Measurements from ENCODE around the gene ADAMTSL3. TPM values are rescaled to one million over a fixed set of nuclear protein-coding genes. Genes with fewer than 3 reads are reported as not detected.

Gene ADAMTSL3
- total RNA-seq, 2 donors from 2014 or later, result not detected

GRCh38 chr15:83914906-83915305, 261.0 kb downstream of the ADAMTSL3 start:
- Mint-ChIP-seq H3K27ac (no peak overlapping the region), H3K4me3 (no peak overlapping the region), H3K27me3 (peaks cover 0 to 8% of the 10 kb centered on the region in 2 donors), H3K4me1 (ENCODE audit: low read depth in 2 of 2) (peaks cover 3 to 17% of the 10 kb centered on the region in 2 donors), H3K9me3 (peaks cover 7% of the 10 kb centered on the region), H3K36me3 (no peaks in the 10 kb centered on the region)
- DNase-seq (ENCODE audit: low spot score) (no peak), ATAC-seq (no peak)

DNA sequence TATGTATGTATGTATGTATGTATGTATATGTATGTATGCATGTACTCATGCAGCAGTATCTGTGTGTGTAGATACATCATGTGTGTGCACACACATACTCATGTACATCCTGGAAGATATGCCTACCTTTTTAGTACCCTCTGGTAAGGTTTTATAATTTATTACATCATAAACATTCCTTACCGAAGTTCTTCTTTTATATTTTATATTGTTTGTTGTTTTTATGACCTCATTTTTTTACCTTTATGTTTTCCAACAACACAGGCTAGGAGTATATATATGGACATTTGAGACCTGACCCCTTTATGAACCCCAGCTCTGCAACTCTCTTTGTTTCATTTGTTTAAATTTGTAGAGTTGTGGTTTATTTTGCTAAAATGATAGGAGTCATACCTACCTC, 263.5 kb downstream of the ADAMTSL3 start:
- ATAC-seq, result no peak
- H3K36me3 Mint-ChIP-seq, result no peaks in the 10 kb centered on the region

DNA sequence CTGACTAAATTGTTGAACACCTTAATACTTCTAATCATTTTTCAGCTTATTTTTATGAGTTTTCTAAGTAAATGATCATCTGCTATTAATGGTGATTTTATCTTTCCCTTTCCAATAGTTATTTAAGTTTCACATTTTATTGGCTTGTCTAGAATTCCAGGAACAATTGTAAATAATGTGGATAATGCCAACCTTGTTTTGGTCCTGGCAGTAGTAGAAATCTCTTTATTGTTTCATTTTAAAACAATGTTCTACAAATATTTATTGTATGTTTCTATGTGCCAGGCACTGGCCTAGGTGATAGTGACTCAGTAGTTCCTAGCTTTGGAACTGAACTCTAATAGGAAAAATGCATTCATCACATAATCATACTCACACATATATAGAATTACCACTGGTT, 264.1 kb downstream of the ADAMTSL3 start:
- Mint-ChIP-seq H3K4me1 (ENCODE audit: low read depth in 2 of 2) (peaks cover 3 to 17% of the 10 kb centered on the region in 2 donors), H3K36me3 (no peaks in the 10 kb centered on the region), H3K27me3 (peaks cover 0 to 8% of the 10 kb centered on the region in 2 donors), H3K9me3 (peaks cover 7% of the 10 kb centered on the region), H3K27ac (peak overlapping the region in 1 of 2 donors; percentile 10), H3K4me3 (peak overlapping the region; percentile 53)
- ATAC-seq (no peak), DNase-seq (ENCODE audit: low spot score) (no peak)

More for the DNA sequence above, 263.5 kb downstream of the ADAMTSL3 start:
- Mint-ChIP-seq H3K4me3 (no peak overlapping the region), H3K27me3 (peaks cover 0 to 8% of the 10 kb centered on the region in 2 donors), H3K4me1 (ENCODE audit: low read depth in 2 of 2) (peaks cover 3 to 17% of the 10 kb centered on the region in 2 donors), H3K9me3 (peaks cover 7% of the 10 kb centered on the region), H3K27ac (no peak overlapping the region)
- DNase-seq (ENCODE audit: low spot score), result no peak

DNA sequence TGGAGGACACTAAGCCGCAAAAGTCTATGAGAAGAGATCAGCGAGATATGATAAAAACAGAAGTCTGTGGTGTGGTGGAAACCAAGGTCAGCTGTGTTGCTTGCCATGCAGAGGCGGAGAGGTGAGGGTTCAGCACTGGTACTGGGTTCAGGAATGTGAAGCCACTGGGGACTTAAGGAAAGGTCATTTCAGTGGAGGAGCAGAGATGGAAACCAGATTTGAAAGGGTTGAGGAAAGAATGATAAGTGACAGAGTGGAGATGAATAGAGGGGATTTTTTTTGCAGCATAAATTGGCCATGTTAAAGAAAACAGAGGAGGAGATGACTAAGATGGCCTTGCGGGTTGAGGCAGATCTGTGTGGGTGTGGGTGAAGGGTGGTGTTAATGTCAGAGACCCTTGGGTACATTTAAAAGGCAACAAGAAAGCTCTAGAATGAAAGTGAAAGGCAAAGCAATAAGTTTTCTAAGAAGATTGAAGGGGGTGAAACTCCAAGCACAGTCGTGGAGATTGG, 265.5 kb downstream of the ADAMTSL3 start:
- Mint-ChIP-seq H3K27ac (peak overlapping the region in 1 of 2 donors; percentile 10), H3K27me3 (peaks cover 0 to 8% of the 10 kb centered on the region in 2 donors), H3K36me3 (no peaks in the 10 kb centered on the region), H3K4me1 (ENCODE audit: low read depth in 2 of 2) (peaks cover 3 to 17% of the 10 kb centered on the region in 2 donors), H3K9me3 (peaks cover 7% of the 10 kb centered on the region), H3K4me3 (peak overlapping the region; percentile 53)
- DNase-seq (ENCODE audit: low spot score) (no peak), ATAC-seq (peak; percentile 75 to 89)

DNA sequence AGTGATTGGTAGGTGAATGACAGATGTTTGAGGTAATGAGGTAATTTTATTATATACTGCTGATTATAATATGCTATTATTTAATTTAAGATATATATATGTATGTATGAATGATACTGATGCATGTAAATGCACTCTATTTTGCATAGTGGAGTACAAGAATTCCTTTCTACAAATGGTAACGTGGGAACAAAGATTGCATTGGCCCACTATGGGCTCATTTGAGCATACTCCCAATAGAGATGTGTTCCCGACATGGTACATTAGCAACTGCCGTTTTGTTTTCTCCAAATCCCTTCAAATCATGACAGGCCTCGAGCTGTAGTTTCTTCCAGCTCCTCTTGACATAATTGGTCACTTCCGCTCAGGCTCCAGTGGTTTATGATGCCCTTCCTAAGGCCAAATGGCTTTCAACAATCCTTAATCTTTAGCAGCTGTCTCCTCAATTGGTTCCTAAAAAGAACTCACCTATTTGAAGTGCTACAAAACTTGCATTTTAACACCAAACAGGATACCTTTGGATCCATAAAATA, 266.1 kb downstream of the ADAMTSL3 start:
- Mint-ChIP-seq H3K27me3 (peaks cover 0 to 10% of the 10 kb centered on the region in 2 donors), H3K4me1 (ENCODE audit: low read depth in 2 of 2) (peaks cover 3 to 17% of the 10 kb centered on the region in 2 donors), H3K9me3 (peaks cover 7% of the 10 kb centered on the region), H3K4me3 (peak overlapping the region; percentile 53), H3K36me3 (no peaks in the 10 kb centered on the region), H3K27ac (no peak overlapping the region)
- ATAC-seq (no peak), DNase-seq (ENCODE audit: low spot score) (no peak)

GRCh38 chr15:83922649-83923294, 268.8 kb downstream of the ADAMTSL3 start:
- Mint-ChIP-seq H3K9me3 (peaks cover 7% of the 10 kb centered on the region), H3K36me3 (no peaks in the 10 kb centered on the region), H3K27ac (no peak overlapping the region), H3K4me1 (ENCODE audit: low read depth in 2 of 2) (peaks cover 3 to 17% of the 10 kb centered on the region in 2 donors), H3K27me3 (peaks cover 0 to 10% of the 10 kb centered on the region in 2 donors), H3K4me3 (no peak overlapping the region)
- no peak for DNase-seq (ENCODE audit: low spot score)
- ATAC-seq, result no peak

GRCh38 chr15:83926116-83926515, 272.2 kb downstream of the ADAMTSL3 start:
- Mint-ChIP-seq H3K27ac (no peak overlapping the region), H3K4me3 (no peak overlapping the region), H3K27me3 (peaks cover 0 to 8% of the 10 kb centered on the region in 2 donors), H3K4me1 (ENCODE audit: low read depth in 2 of 2) (peaks cover 3 to 16% of the 10 kb centered on the region in 2 donors), H3K9me3 (peaks cover 6% of the 10 kb centered on the region), H3K36me3 (no peaks in the 10 kb centered on the region)
- DNase-seq (ENCODE audit: low spot score) (no peak), ATAC-seq (no peak)

DNA sequence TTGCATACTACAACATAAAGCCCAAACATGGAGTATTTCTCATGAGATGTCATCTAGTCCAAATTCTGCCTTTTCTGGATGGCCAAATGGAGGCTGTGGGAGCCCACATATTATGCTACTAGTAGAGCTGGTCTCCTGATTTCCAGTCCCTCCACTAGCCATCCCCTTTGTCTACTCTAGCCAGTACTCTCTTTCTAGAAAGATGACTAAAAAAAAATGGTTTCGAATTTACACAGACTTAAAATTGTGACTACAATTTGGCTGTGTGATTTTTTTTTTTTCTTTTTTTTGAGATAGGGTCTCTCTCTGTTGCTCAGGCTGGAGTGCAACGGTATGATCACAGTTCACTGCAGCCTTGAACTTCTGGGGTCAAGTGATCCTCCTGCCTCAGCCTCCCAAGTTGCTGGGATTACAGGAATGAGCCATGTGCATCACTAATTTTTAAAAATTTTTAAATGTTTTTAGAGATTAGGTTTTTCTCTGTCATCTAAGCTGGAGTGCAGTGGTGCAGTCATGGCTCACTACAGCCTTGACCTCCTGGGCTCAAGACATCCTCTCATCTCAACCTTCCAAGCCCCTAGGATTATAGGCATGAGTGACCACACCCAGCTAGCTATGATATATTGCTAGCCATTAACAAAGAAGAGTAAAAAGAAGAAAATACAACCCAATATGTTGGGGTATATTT, 273.9 kb downstream of the ADAMTSL3 start:
- ATAC-seq (peak in 1 of 2 donors; percentile 56), DNase-seq (ENCODE audit: low spot score) (no peak)
- peaks cover 6% of the 10 kb centered on the region for H3K9me3 Mint-ChIP-seq
- peak overlapping the region; percentile 81 for H3K4me3 Mint-ChIP-seq
- peaks cover 0 to 8% of the 10 kb centered on the region in 2 donors for H3K27me3 Mint-ChIP-seq
- peak overlapping the region in 1 of 2 donors; percentile 82 for H3K27ac Mint-ChIP-seq
- H3K4me1 Mint-ChIP-seq (ENCODE audit: low read depth in 2 of 2), result peaks cover 3 to 16% of the 10 kb centered on the region in 2 donors
- H3K36me3 Mint-ChIP-seq, result no peaks in the 10 kb centered on the region

- ATAC-seq (peak in 1 of 2 donors; percentile 60), DNase-seq (ENCODE audit: low spot score) (no peak)
- H3K4me1 Mint-ChIP-seq (ENCODE audit: low read depth in 2 of 2), result peaks cover 3 to 16% of the 10 kb centered on the region in 2 donors
- H3K4me3 Mint-ChIP-seq, result peak overlapping the region; percentile 81
- peaks cover 0 to 8% of the 10 kb centered on the region in 2 donors for H3K27me3 Mint-ChIP-seq
- H3K36me3 Mint-ChIP-seq, result no peaks in the 10 kb centered on the region
- peak overlapping the region in 1 of 2 donors; percentile 82 for H3K27ac Mint-ChIP-seq
- peaks cover 6% of the 10 kb centered on the region for H3K9me3 Mint-ChIP-seq
Measured at GRCh38 chr15:83928392-83928734, 274.4 kb downstream of the ADAMTSL3 start.

- Mint-ChIP-seq H3K4me3 (peak overlapping the region; percentile 17), H3K36me3 (no peaks in the 10 kb centered on the region), H3K9me3 (peaks cover 6% of the 10 kb centered on the region), H3K4me1 (ENCODE audit: low read depth in 2 of 2) (peaks cover 3 to 16% of the 10 kb centered on the region in 2 donors), H3K27ac (peak overlapping the region in 1 of 2 donors; percentile 82), H3K27me3 (peaks cover 0 to 8% of the 10 kb centered on the region in 2 donors)
- DNase-seq (ENCODE audit: low spot score) (no peak), ATAC-seq (peak in 1 of 2 donors; percentile 60)
Measured at GRCh38 chr15:83928878-83929418, 275.0 kb downstream of the ADAMTSL3 start.

DNA sequence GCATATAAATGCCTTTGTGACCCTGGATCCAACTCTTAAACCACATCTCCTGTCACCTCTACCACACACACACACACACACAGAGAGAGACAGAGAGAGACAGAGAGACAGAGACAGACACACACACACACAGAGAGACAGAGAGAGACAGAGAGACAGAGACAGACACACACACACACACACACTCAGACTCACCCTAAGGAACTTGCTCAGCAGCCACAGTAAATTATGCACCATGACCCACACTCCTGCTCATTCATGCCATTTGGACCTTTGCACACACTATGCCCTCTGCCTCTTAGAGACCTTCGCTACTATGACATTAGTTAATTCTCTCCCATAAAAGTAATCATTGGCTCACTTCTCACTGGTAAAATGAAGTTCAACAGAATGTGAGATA, 275.7 kb downstream of the ADAMTSL3 start:
- H3K9me3 Mint-ChIP-seq, result peaks cover 6% of the 10 kb centered on the region
- H3K27me3 Mint-ChIP-seq, result peaks cover 0 to 8% of the 10 kb centered on the region in 2 donors
- ATAC-seq (no peak), DNase-seq (ENCODE audit: low spot score) (no peak)
- H3K4me3 Mint-ChIP-seq, result peak overlapping the region; percentile 17
- peak overlapping the region in 1 of 2 donors; percentile 82 for H3K27ac Mint-ChIP-seq
- H3K36me3 Mint-ChIP-seq, result no peaks in the 10 kb centered on the region
- peaks cover 3 to 16% of the 10 kb centered on the region in 2 donors for H3K4me1 Mint-ChIP-seq (ENCODE audit: low read depth in 2 of 2)

GRCh38 chr15:83930392-83931212, 276.7 kb downstream of the ADAMTSL3 start:
- ATAC-seq (no peak), DNase-seq (ENCODE audit: low spot score) (no peak)
- no peak overlapping the region for H3K4me3 Mint-ChIP-seq

GRCh38 chr15:83935774-83936173, 281.9 kb downstream of the ADAMTSL3 start:
- H3K4me1 Mint-ChIP-seq (ENCODE audit: low read depth in 2 of 2), result no peaks in the 10 kb centered on the region
- H3K36me3 Mint-ChIP-seq, result no peaks in the 10 kb centered on the region
- peaks cover 0 to 3% of the 10 kb centered on the region in 2 donors for H3K27me3 Mint-ChIP-seq
- H3K9me3 Mint-ChIP-seq, result peaks cover 3% of the 10 kb centered on the region
- DNase-seq (ENCODE audit: low spot score), result no peak
- H3K27ac Mint-ChIP-seq, result no peak overlapping the region
- no peak overlapping the region for H3K4me3 Mint-ChIP-seq
- no peak for ATAC-seq

More at GRCh38 chr15:83930392-83931212, 276.7 kb downstream of the ADAMTSL3 start:
- H3K27me3 Mint-ChIP-seq, result peaks cover 0 to 6% of the 10 kb centered on the region in 2 donors
- peaks cover 6% of the 10 kb centered on the region for H3K9me3 Mint-ChIP-seq
- H3K4me1 Mint-ChIP-seq (ENCODE audit: low read depth in 2 of 2), result peaks cover 3 to 16% of the 10 kb centered on the region in 2 donors
- no peaks in the 10 kb centered on the region for H3K36me3 Mint-ChIP-seq
- H3K27ac Mint-ChIP-seq, result peak overlapping the region in 1 of 2 donors; percentile 82
